Activated naive CD4-positive, alpha-beta T cell treated with anti-CD3 and anti-CD28 coated beads, Interleukin-2, amount 10 ng/mL, durations not matched to agents 7 days and 5 days (primary cell): ENCODE results near the gene RNF25.
A peak's percentile ranks its signal among the peaks of the same experiment; 100 is the strongest.
"Not testable (repeated sequence)": the region's sequence is repeated elsewhere in the genome, so short reads cannot be mapped to it uniquely, and the experiment has no call there.

Experiments
- CTCF ChIA-PET: fragments of 350-600 bp; sonication (Branson Sonifier 250); formaldehyde crosslinking; loops from one replicate; lab custom pipeline; 2021; ENCODE audit warnings: antibody characterized with exemption; lab: Charles Lee
- DNase-seq: peaks from one replicate; pipeline ENCODE4 v3.0.0-alpha.2; 2020
- H3K27ac Mint-ChIP-seq: one replicate; pipeline ENCODE4 v1.8.0; 2021; ENCODE audit warnings: mild to moderate bottlenecking, moderate library complexity, mixed read lengths
- H3K27me3 Mint-ChIP-seq: one replicate; pipeline ENCODE4 v1.8.0; 2021; ENCODE audit warnings: mild to moderate bottlenecking, mixed read lengths
- H3K36me3 Mint-ChIP-seq: one replicate; pipeline ENCODE4 v1.8.0; 2021; ENCODE audit warnings: mixed read lengths
- H3K4me1 Mint-ChIP-seq: one replicate; pipeline ENCODE4 v1.8.0; 2021; ENCODE audit warnings: mixed read lengths
- H3K4me3 Mint-ChIP-seq: one replicate; pipeline ENCODE4 v1.8.0; 2021; ENCODE audit warnings: mild to moderate bottlenecking, moderate library complexity, mixed read lengths
- H3K9me3 Mint-ChIP-seq: one replicate; pipeline ENCODE4 v1.8.0; 2021; ENCODE audit warnings: mixed read lengths

Gene RNF25

DNA sequence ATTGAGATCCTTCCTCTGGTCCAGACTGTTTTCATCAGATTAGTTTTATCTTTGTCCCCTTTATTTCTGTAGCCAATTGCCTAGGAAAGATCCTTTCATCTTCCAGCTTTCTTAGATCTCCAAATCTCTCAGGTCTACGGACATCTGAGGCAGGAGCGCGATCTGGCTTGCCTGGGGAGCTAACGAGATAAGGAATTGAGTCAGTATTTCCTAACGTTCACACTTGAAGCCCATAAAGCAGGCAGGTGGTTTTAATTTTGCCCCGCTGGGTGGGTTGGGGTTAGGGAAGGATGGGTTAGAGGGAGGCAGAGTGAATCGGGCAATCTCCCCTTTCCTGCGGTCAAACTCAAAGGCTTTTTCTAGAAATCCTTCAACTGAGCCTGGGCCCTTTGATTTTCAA is 38.1 kb upstream of the RNF25 start:
- CTCF ChIA-PET = interaction anchor here (0.6 to 2.3 kb wide), 11 partner anchors 8 to 140 kb away, joined by 3 to 9 read pairs (median 4); partner anchors contain the start of genes BCS1L and ZNF142
- no peaks in the 10 kb centered on the region for H3K9me3 Mint-ChIP-seq
- peaks cover 29% of the 10 kb centered on the region for H3K4me1 Mint-ChIP-seq
- H3K4me3 Mint-ChIP-seq = peak overlapping the region; percentile 99
- peaks cover 18% of the 10 kb centered on the region for H3K27me3 Mint-ChIP-seq
- H3K27ac Mint-ChIP-seq = no peak overlapping the region
- H3K36me3 Mint-ChIP-seq = no peaks in the 10 kb centered on the region
- DNase-seq = no peak

DNA sequence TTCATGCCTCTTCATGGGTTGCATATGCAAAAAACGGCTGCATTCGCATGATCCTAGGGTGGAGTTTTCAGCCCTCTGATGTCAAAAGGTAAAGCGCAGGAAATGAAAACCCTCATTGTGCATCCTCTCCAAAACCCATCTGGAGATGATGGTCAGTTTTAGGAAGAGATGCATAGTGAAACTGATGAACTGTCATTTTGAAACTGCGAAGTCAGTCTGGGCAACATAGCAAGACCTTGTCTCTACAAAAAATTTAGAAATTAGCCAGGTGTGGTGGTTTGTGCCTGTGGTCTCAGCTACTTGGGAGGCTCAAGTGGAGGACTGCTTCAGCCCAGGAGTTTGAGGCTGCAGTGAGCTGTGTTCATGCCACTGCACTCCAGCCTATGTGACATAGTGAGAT is 36.3 kb upstream of the RNF25 start:
- CTCF ChIA-PET = interaction anchor here (0.6 to 1.9 kb wide), 3 partner anchors 36 to 287 kb away, joined by 3 to 5 read pairs (median 3); partner anchors contain the start of genes RNF25 and STK36
- Mint-ChIP-seq H3K4me3 (no peak overlapping the region), H3K4me1 (peaks cover 22% of the 10 kb centered on the region), H3K9me3 (no peaks in the 10 kb centered on the region), H3K27me3 (peaks cover 18% of the 10 kb centered on the region), H3K36me3 (no peaks in the 10 kb centered on the region), H3K27ac (no peak overlapping the region)
- DNase-seq = no peak

DNA sequence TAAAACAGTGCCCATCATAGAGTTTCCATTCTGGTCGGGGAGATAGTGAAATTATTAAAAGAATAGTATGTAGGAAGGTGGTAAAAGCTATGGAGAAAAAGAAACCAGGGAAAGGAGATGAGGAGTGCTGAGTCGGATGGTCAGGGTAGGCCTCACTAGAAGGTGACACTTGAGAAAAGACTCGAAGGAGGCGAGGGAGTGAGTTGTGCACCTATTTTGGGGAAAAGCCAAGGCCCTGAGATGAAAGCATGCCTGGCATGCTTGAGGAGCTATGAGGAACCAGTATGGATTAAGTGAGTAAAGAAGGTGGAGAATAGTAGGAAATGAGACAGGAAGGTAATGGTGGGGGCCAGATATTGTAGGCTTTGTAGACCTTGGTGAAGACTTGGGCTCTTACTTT is 31.5 kb upstream of the RNF25 start:
- peaks cover 14% of the 10 kb centered on the region for H3K27me3 Mint-ChIP-seq
- H3K9me3 Mint-ChIP-seq = no peaks in the 10 kb centered on the region
- no peak for DNase-seq
- H3K27ac Mint-ChIP-seq = no peak overlapping the region
- H3K4me3 Mint-ChIP-seq = no peak overlapping the region
- H3K36me3 Mint-ChIP-seq = no peaks in the 10 kb centered on the region
- peaks cover 7% of the 10 kb centered on the region for H3K4me1 Mint-ChIP-seq
- CTCF ChIA-PET = no interaction called here

DNA sequence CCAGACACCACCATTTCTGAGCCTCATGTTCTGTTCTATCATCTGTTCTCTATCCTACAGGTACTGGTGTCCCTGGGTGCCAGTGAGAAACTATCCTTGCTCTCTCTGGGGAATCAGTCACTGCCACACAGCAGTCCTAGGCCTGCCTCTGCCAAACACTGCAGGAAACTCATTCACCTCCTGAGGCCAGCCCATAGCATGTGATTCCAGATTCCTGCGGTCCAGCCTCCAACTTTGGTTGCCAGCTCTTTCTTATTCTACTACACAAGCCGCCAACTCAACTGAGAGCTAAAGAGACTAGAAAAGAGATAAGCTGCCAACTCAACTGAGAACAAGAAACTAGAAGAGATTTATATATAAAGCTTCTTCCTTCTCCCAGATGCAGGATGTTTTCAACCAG is 30.0 kb upstream of the RNF25 start:
- Mint-ChIP-seq H3K27me3 (peaks cover 6% of the 10 kb centered on the region), H3K4me1 (no peaks in the 10 kb centered on the region), H3K9me3 (no peaks in the 10 kb centered on the region), H3K4me3 (no peak overlapping the region), H3K36me3 (no peaks in the 10 kb centered on the region), H3K27ac (no peak overlapping the region)
- CTCF ChIA-PET = interaction anchor here (1.2 to 1.5 kb wide), 3 partner anchors 8 to 82 kb away, joined by 3 to 7 read pairs (median 4); no protein-coding TSS in a partner anchor
- no peak for DNase-seq

DNA sequence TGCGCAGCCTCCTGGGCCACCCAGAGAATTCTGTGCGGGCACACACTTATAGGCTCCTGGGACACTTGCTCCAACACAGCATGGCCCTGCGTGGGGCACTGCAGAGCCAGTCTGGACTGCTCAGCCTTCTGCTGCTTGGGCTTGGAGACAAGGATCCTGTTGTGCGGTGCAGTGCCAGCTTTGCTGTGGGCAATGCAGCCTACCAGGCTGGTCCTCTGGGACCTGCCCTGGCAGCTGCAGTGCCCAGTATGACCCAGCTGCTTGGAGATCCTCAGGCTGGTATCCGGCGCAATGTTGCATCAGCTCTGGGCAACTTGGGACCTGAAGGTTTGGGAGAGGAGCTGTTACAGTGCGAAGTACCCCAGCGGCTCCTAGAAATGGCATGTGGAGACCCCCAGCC is 27.1 kb upstream of the RNF25 start:
- H3K9me3 Mint-ChIP-seq = no peaks in the 10 kb centered on the region
- H3K27me3 Mint-ChIP-seq = no peaks in the 10 kb centered on the region
- no peak overlapping the region for H3K27ac Mint-ChIP-seq
- CTCF ChIA-PET = interaction anchor here (1.0 kb wide), 1 partner anchor 12 kb away, joined by 3 read pairs; no protein-coding TSS in a partner anchor
- H3K36me3 Mint-ChIP-seq = no peaks in the 10 kb centered on the region
- no peak overlapping the region for H3K4me3 Mint-ChIP-seq
- no peaks in the 10 kb centered on the region for H3K4me1 Mint-ChIP-seq
- no peak for DNase-seq

DNA sequence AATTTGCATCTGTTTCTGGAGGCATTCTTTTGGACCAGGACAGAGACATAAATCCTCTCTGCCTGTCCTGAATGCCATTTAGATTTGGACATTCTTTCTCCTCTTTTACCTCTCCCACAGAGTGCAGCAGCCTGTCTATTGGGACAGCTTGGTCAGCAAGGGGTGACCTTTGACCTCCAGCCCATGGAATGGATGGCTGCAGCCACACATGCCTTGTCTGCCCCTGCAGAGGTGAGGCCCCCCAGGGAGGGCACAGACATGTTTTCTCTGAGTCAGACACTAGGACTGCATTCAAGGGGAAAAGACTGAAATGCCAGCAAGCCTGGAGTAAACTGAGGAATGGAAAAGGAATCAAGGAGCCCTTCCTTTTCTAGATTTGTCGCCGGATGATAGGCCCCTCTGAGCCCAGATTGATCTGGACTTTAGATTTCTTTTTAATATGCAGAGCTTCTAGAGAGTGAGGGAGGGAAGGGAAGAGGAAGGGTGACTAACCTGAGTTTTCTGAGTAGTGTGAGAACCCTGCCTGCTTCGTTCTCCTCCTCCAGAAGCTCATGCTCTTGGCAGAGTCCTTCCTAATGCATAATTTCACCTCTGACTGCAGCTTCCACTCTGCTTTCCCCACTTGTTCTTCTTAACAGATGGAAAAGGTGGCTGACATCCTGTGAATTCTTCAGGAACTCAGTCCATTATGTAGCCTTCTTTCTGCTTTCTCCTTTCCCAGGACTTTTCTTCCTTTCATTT is 22.8 kb upstream of the RNF25 start:
- Mint-ChIP-seq H3K27me3 (no peaks in the 10 kb centered on the region), H3K4me3 (no peak overlapping the region), H3K4me1 (no peaks in the 10 kb centered on the region), H3K27ac (peak overlapping the region; percentile 66), H3K36me3 (no peaks in the 10 kb centered on the region), H3K9me3 (no peaks in the 10 kb centered on the region)
- CTCF ChIA-PET = interaction anchor here (1.1 kb wide), 1 partner anchor 16 kb away, joined by 3 read pairs; the partner anchor contains the start of gene TTLL4
- no peak for DNase-seq

DNA sequence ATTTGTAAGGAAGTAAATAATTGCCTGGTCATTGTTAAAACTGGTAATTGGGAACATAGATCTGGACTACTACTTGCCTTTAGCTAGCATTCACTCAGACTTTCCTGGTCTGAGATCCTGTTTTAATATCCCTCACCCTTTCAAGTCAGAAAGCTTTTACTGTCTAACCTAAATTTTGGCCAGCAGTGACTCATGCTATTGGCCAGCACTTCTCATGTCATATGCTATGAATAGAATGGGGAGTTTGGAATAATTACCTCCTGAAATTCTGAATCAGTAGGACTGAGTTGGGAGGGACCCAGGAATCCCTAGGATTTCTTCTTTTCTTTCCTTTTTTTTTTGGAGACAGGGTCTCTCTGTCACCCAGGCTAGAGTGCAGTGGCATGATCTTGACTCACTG is 19.4 kb upstream of the RNF25 start:
- Mint-ChIP-seq H3K9me3 (no peaks in the 10 kb centered on the region), H3K4me1 (peaks cover 3% of the 10 kb centered on the region), H3K4me3 (no peak overlapping the region), H3K27me3 (no peaks in the 10 kb centered on the region), H3K36me3 (no peaks in the 10 kb centered on the region), H3K27ac (no peak overlapping the region)
- CTCF ChIA-PET = no interaction called here
- DNase-seq = no peak

DNA sequence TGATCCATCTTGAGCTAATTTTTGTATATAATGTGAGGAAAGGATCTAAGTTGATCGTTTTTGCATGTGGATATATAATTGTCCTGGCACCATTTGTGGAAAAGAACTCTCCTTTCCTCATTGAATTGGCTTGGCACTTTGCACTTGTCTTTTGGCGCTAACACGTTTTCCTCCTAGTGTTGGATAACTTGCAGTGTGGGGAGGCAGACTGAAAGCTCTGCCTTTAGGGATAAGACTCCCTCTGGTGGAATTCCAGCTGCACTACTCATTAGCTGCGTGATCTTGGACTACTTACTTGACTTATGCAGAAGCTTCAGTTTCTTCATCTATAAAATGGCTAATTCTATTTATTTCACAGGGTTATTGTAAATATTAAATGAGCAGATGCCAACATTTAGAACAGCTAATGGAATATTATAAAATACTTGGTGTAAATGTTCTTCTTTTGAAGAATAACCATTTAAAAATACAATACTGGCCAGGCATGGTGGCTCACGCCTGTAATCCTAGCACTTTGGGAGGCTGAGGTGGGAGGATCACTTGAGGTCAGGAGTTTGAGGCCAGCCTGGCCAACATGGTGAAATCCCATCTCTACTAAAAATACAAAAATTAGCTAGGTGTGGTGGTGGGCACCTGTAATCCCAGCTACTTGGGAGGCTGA is 15.7 kb upstream of the RNF25 start:
- H3K27ac Mint-ChIP-seq, H3K4me3 Mint-ChIP-seq, H3K27me3 Mint-ChIP-seq, H3K36me3 Mint-ChIP-seq, H3K4me1 Mint-ChIP-seq, H3K9me3 Mint-ChIP-seq: not testable (repeated sequence)
- peak; percentile 57 for DNase-seq
- CTCF ChIA-PET = interaction anchor here (0.7 to 2.0 kb wide), 15 partner anchors 9 to 233 kb away, joined by 3 to 14 read pairs (median 4); partner anchors contain the start of genes BCS1L, RNF25, STK36 and TTLL4

DNA sequence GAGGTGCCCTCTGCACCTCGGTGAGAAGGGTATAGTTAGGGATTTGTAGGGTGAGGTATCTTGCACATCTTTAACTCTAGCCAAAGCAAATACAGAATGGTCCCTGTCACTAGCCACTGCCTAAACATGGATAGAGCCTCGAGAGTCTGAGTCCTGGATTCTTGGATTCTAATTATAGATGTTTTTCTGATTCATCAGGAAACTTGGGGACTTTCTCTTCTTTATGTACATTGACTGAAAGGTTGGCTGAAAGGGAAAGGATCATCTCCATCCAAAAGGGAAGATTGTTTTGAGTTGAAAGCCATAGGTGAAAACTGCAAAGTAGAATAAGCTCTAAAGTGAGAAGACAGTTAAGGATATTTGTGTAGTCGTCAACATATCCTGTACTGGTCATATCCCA is 8.3 kb upstream of the RNF25 start:
- CTCF ChIA-PET = no interaction called here
- H3K9me3 Mint-ChIP-seq = no peaks in the 10 kb centered on the region
- DNase-seq = no peak

DNA sequence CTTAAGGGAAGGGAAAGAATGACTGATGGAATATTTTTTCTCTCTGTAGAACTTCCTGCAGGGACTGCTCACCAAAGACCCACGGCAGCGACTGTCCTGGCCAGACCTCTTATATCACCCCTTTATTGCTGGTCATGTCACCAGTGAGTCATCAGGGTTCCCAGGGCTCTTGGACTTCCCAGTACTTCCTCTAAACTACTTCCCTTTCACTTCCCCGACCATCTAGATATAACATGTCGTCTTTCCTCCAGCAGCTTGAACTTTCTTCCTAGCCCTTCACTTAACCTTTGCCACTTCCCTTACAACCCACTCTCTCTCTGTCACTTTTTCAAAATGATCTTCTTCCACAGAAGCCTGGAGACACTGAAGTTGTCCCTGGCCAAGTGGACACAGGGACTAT is 7.3 kb upstream of the RNF25 start:
- DNase-seq = no peak
- no peak overlapping the region for H3K4me3 Mint-ChIP-seq
- no peaks in the 10 kb centered on the region for H3K9me3 Mint-ChIP-seq
- H3K27me3 Mint-ChIP-seq = no peaks in the 10 kb centered on the region
- CTCF ChIA-PET = no interaction called here
- H3K4me1 Mint-ChIP-seq = no peaks in the 10 kb centered on the region
- no peak overlapping the region for H3K27ac Mint-ChIP-seq
- H3K36me3 Mint-ChIP-seq = no peaks in the 10 kb centered on the region

More for the DNA sequence above, 8.3 kb upstream of the RNF25 start:
- no peaks in the 10 kb centered on the region for H3K27me3 Mint-ChIP-seq
- H3K36me3 Mint-ChIP-seq = peaks cover 1% of the 10 kb centered on the region
- H3K4me3 Mint-ChIP-seq = no peak overlapping the region
- no peak overlapping the region for H3K27ac Mint-ChIP-seq
- no peaks in the 10 kb centered on the region for H3K4me1 Mint-ChIP-seq

DNA sequence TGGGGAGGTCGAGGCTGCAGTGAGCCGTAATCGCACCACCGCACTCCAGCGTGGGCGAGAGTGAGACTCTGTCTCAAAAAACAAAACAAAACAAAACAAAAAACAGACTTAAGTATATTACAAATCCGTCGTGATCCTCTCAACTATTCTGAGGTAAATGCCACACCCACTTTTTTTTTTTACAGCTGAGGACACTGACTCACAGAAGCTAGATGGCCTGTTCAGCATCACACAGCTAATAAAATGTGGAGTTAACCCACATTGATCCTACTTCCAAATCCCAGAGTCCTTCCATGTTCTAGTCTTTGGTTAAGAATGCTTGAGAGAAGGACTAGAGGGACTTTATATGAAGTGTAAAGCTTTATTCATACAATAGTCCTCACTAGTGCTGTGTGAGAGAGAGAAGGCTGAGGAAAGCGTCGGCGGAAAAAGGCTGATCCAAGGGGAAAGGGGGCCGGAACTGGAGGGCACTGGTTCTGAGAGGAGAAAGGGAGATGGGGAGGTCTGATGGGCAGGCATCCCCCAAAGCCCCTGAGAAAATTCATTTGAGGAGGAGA is 627 bp downstream of the RNF25 start:
- no peaks in the 10 kb centered on the region for H3K9me3 Mint-ChIP-seq
- H3K4me3 Mint-ChIP-seq = peak overlapping the region; percentile 96
- H3K27ac Mint-ChIP-seq = peak overlapping the region; percentile 80
- H3K36me3 Mint-ChIP-seq = peaks cover 20% of the 10 kb centered on the region
- H3K27me3 Mint-ChIP-seq = peaks cover 6% of the 10 kb centered on the region
- peaks cover 24% of the 10 kb centered on the region for H3K4me1 Mint-ChIP-seq
- no peak for DNase-seq
- CTCF ChIA-PET = interaction anchor here (0.9 to 3.1 kb wide), 5 partner anchors 13 to 176 kb away, joined by 3 to 14 read pairs (median 3); partner anchors contain the start of genes BCS1L, TTLL4 and ZNF142

DNA sequence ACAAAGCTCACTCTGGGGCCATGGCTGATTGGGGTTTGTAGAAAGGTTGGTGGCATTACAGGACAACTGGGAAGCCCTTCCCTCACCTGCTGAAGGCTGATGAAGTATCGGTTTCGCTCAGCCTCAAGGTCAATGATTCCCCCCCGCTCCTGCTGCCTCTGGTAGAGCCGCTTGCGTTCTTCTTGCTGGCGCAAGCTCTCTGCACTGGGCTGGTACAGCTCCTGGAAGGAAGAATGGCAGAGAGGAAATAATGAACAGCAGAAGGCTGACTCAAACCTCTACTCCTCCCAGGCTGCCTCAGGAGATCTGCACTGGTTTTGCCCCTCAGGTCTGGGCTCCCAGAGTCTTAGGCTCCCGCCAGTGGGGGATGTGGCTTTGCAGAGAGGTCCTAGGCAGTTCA is 7.1 kb downstream of the RNF25 start:
- Mint-ChIP-seq H3K4me3 (no peak overlapping the region), H3K9me3 (no peaks in the 10 kb centered on the region), H3K36me3 (peaks cover 41% of the 10 kb centered on the region), H3K4me1 (peaks cover 11% of the 10 kb centered on the region), H3K27me3 (no peaks in the 10 kb centered on the region), H3K27ac (no peak overlapping the region)
- CTCF ChIA-PET = no interaction called here
- DNase-seq = no peak

DNA sequence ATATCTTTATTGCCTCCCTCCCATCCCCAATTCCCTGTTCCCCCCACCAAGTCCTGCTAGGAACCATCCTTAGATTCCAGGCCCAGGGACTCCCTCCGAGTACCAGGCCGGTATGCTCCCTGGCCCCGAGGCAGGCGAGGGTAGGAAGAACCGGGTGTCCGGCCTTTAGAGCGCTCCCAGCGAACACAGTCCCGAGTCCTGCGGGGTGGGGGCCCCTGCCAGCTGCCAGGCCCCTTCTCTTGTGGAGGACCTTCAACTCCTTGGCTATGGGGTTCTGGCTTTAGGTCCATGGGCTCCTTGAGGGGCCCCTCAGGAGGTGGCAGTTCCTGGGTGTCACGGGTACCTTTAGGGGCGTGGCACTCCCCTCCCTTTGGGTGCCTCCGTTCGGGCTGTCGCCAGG is 7.9 kb downstream of the RNF25 start:
- no peak for DNase-seq
- H3K4me3 Mint-ChIP-seq = no peak overlapping the region
- peaks cover 42% of the 10 kb centered on the region for H3K36me3 Mint-ChIP-seq
- H3K27me3 Mint-ChIP-seq = no peaks in the 10 kb centered on the region
- H3K4me1 Mint-ChIP-seq = peaks cover 15% of the 10 kb centered on the region
- CTCF ChIA-PET = no interaction called here
- no peaks in the 10 kb centered on the region for H3K9me3 Mint-ChIP-seq
- H3K27ac Mint-ChIP-seq = no peak overlapping the region

DNA sequence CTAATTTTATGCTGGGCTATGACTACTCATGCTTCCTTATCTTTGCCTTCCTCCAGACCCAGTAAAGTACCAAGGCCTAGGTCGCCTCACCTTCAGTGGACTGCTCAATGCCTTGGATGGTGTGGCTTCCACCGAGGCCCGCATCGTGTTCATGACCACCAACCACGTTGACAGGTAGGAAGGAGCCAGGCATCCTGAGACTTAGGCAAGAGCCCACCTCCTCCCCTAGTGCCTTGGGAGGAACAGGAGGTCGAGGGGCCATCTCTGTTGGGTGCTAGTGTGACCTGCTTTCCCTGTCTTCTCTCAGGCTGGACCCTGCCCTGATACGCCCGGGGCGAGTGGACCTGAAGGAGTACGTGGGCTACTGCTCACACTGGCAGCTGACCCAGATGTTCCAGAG is 9.0 kb downstream of the RNF25 start:
- CTCF ChIA-PET = no interaction called here
- no peak for DNase-seq

More for the DNA sequence above, 9.0 kb downstream of the RNF25 start:
- Mint-ChIP-seq H3K27me3 (no peaks in the 10 kb centered on the region), H3K9me3 (no peaks in the 10 kb centered on the region), H3K27ac (no peak overlapping the region), H3K4me1 (peaks cover 26% of the 10 kb centered on the region), H3K36me3 (peaks cover 44% of the 10 kb centered on the region), H3K4me3 (no peak overlapping the region)
